ENCODE results near the gene TBC1D5. TPM values are rescaled to one million over a fixed set of nuclear protein-coding genes. Genes with fewer than 3 reads are reported as not detected.

TBC1D5 gene
- total and polyA plus RNA-seq, 2 of the 8 experiments (the other 6 are each of a cell fraction or from before 2014, with no cell fraction given): 11.0 to 22.9 TPM

DNA sequence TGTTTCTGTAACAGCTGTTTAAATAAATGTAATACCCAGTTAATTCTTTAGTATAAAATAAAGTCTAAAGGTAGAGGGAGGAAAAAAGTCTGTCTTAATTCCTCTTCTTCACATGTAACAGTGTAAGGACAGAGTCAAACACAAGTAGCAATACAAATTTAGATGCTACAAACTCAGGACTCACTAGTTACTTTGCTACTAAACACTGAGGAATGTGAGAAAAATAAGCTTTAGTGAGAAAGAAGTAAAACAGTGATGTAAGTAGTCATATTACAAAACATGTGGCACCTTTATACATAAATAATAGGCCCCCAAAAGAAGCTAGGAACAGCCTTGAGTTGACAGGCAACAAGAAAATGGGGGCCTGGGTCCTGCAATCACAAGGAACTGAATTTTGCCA lies 113.0 kb downstream of the TBC1D5 start:
- Histone ChIP-seq H3K27ac (ENCODE audit: low read depth, low read length) (no peak overlapping the region), H3K18ac (ENCODE audit: extremely low read depth, low read length) (no peak overlapping the region), H2BK15ac (ENCODE audit: low read length) (no peak overlapping the region), H4K91ac (replicated peaks; ENCODE audit: insufficient read length, low read length) (no peak overlapping the region), H3K9me3 (ENCODE audit: insufficient read depth in 2 of 2, low read depth in 1 of 2, low read length in 1 of 2) (no peaks in the 10 kb centered on the region), H4K5ac (ENCODE audit: insufficient read length, low read depth, low read length) (no peak overlapping the region), H3K27me3 (replicated peaks in 1 of 4; ENCODE audit: control insufficient read depth in 3 of 4, extremely low read depth in 1 of 4, insufficient read depth in 3 of 4, low read length in 3 of 4) (no peaks in the 10 kb centered on the region), H2AK5ac (ENCODE audit: low read depth, low read length) (no peak overlapping the region), H3K36me3 (ENCODE audit: control insufficient read depth in 2 of 4, insufficient read depth in 4 of 4, low read length in 3 of 4) (no peaks in the 10 kb centered on the region), H2BK12ac (ENCODE audit: low read depth, low read length) (no peak overlapping the region), H3K79me2 (ENCODE audit: control insufficient read depth in 1 of 2, insufficient read depth in 2 of 2, low read length in 2 of 2) (no peaks in the 10 kb centered on the region), H2AFZ (ENCODE audit: low read length) (no peak overlapping the region), H3K4me1 (replicated peaks in 1 of 4; ENCODE audit: control insufficient read depth in 3 of 4, insufficient read depth in 4 of 4, low read length in 3 of 4) (peaks cover 0 to 7% (median 1%) of the 10 kb centered on the region in 4 experiments; a peak in 2 of 7 replicates), H3K4me3 (ENCODE audit: extremely low read depth in 1 of 4, insufficient read depth in 2 of 4, low read depth in 3 of 4, low read length in 4 of 4) (no peak overlapping the region), H2BK5ac (ENCODE audit: low read depth, low read length) (no peak overlapping the region), H2BK20ac (ENCODE audit: low read length) (no peak overlapping the region), H3K56ac (replicated peaks; ENCODE audit: insufficient read length, low read depth, low read length) (no peak overlapping the region), H2BK120ac (replicated peaks; ENCODE audit: low read depth, low read length) (no peak overlapping the region), H3K23me2 (ENCODE audit: low read depth, low read length) (no peaks in the 10 kb centered on the region), H4K8ac (ENCODE audit: extremely low read depth, insufficient read depth, low read length) (no peak overlapping the region), H3K14ac (ENCODE audit: insufficient read length) (no peak overlapping the region), H4K20me1 (replicated peaks in 1 of 2; ENCODE audit: control insufficient read depth in 1 of 2, insufficient read depth in 2 of 2, low read length in 2 of 2) (no peaks in the 10 kb centered on the region), H3K79me1 (ENCODE audit: low read depth, low read length) (no peaks in the 10 kb centered on the region), H3K9ac (replicated peaks in 1 of 4; ENCODE audit: extremely low read depth in 1 of 4, low read depth in 3 of 4, low read length in 3 of 4) (no peak overlapping the region), H3K4ac (replicated peaks; ENCODE audit: insufficient read length, low read depth, low read length) (no peak overlapping the region), H3K23ac (ENCODE audit: insufficient read length) (no peak overlapping the region), H3K4me2 (ENCODE audit: insufficient read depth in 1 of 2, low read depth in 2 of 2, low read length in 2 of 2) (no peak overlapping the region)
- CTCF ChIA-PET (ENCODE audit: partially characterized antibody): interaction anchor here (1.2 to 4.2 kb wide), 2 partner anchors 16 to 84 kb away, joined by 3 to 17 read pairs; no protein-coding TSS in a partner anchor
- FAIRE-seq: no peak
- POLR2A ChIA-PET (ENCODE audit: partially characterized antibody): no interaction called here
- no peak for DNase-seq (ENCODE audit: low read depth in 1 of 2, low spot score in 2 of 2)
- TF ChIP-seq, protein P1, sequence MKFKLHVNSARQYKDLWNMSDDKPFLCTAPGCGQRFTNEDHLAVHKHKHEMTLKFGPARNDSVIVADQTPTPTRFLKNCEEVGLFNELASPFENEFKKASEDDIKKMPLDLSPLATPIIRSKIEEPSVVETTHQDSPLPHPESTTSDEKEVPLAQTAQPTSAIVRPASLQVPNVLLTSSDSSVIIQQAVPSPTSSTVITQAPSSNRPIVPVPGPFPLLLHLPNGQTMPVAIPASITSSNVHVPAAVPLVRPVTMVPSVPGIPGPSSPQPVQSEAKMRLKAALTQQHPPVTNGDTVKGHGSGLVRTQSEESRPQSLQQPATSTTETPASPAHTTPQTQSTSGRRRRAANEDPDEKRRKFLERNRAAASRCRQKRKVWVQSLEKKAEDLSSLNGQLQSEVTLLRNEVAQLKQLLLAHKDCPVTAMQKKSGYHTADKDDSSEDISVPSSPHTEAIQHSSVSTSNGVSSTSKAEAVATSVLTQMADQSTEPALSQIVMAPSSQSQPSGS (IDR thresholded peaks at IDR 0.05; ENCODE audit: low read length): no peak
- TF ChIP-seq CHD2 (IDR thresholded peaks at IDR 0.05; ENCODE audit: low read length) (no peak), POU5F1 (IDR thresholded peaks at IDR 0.05; ENCODE audit: low read depth, low read length) (no peak), POLR2AphosphoS5 (IDR thresholded peaks at IDR 0.05; ENCODE audit: low read depth, low read length) (no peak), BRCA1 (IDR thresholded peaks at IDR 0.05; ENCODE audit: low read depth, low read length) (no peak), GABPA (IDR thresholded peaks at IDR 0.05; ENCODE audit: borderline replicate concordance, insufficient read depth, low read length) (no peak), RAD21 (IDR thresholded peaks at IDR 0.05 in 1 of 2, conservative IDR thresholded peaks at IDR 0.05 in 1 of 2; ENCODE audit: low read depth in 2 of 2, low read length in 2 of 2) (no peak), SRF (IDR thresholded peaks at IDR 0.05; ENCODE audit: low read depth, low read length) (no peak), CHD1 (IDR thresholded peaks at IDR 0.05; ENCODE audit: low read depth, low read length) (no peak), TAF1 (IDR thresholded peaks at IDR 0.05; ENCODE audit: low read depth, low read length) (no peak), TCF12 (IDR thresholded peaks at IDR 0.05; ENCODE audit: low read depth, low read length) (no peak), CBX8 (IDR thresholded peaks at IDR 0.05; ENCODE audit: borderline replicate concordance, low read depth, low read length) (no peak)
